ENCODE results near the gene ALCAM. TPM values are rescaled to one million over a fixed set of nuclear protein-coding genes. Genes with fewer than 3 reads are reported as not detected.

ALCAM gene
- total RNA-seq, 4 donors from 2014 or later, result 8.0 to 98.4 (median 11.4) TPM

DNA sequence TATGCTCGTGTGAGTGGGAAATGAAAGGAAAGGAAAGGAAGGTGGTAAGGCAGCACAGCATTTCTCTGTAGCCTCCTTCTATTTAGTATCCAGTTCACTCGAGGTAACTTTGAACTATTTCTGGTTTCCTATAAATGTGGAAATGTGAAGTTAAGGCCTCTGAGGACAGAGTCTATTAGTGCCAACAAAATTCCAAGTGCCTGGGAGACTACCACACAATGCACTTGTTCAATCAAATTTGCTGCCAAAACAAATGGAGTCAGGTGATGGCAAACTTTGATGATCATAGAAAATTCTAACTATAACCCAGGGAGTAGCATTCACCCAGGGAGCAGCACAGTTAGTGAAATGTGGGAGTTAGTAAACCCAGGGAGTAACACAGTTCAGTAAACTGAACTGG lies 155.1 kb downstream of the ALCAM start:
- DNase-seq (ENCODE audit: low spot score) (no peak), ATAC-seq (ENCODE audit: low FRiP score) (no peak)
- TF ChIP-seq, protein P1, sequence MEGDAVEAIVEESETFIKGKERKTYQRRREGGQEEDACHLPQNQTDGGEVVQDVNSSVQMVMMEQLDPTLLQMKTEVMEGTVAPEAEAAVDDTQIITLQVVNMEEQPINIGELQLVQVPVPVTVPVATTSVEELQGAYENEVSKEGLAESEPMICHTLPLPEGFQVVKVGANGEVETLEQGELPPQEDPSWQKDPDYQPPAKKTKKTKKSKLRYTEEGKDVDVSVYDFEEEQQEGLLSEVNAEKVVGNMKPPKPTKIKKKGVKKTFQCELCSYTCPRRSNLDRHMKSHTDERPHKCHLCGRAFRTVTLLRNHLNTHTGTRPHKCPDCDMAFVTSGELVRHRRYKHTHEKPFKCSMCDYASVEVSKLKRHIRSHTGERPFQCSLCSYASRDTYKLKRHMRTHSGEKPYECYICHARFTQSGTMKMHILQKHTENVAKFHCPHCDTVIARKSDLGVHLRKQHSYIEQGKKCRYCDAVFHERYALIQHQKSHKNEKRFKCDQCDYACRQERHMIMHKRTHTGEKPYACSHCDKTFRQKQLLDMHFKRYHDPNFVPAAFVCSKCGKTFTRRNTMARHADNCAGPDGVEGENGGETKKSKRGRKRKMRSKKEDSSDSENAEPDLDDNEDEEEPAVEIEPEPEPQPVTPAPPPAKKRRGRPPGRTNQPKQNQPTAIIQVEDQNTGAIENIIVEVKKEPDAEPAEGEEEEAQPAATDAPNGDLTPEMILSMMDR (IDR thresholded peaks at IDR 0.05), result no peak

DNA sequence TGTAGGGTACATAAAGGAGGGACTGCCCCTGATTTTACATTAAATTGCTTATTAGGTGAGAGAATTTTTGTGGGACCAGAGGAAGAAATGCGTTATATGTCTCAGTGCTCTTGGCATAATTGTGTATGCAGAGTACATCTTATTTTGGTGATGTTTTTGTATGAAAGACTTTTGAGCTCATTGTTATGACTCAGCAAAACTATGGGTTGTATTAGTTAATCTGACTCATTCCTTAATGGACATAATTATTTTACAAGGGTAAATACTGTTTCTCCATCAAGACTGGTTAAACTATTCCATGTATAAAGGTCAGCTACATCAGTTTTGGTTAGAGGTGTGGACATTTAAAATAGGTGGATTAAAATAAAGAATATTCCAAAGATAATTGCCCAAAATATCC lies 156.8 kb downstream of the ALCAM start:
- TF ChIP-seq, protein P1 (IDR thresholded peaks at IDR 0.05), result no peak
- ATAC-seq (ENCODE audit: low FRiP score), result no peak
- no peak for DNase-seq (ENCODE audit: low spot score)

DNA sequence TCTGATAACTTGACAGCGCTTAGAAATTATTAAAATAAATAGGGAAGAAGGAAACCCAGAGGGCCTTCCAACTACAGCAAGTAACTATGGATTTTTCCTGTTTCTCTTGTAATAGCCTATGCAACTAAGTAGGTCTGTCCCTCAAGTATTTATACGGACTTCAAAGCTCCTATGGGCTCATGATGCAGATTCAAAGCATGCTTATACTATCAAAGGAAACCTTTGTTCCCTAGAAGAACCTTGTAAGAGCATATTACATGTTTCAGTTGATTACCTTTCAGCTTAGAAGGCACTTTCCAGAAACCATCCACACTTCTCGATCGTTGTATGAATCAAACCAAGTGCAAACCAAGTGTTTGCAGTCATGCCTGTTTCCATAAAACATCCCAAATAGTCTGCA lies 158.8 kb downstream of the ALCAM start:
- ATAC-seq (ENCODE audit: low FRiP score) (no peak), DNase-seq (ENCODE audit: low spot score) (no peak)
- TF ChIP-seq, protein P1 (IDR thresholded peaks at IDR 0.05), result no peak

DNA sequence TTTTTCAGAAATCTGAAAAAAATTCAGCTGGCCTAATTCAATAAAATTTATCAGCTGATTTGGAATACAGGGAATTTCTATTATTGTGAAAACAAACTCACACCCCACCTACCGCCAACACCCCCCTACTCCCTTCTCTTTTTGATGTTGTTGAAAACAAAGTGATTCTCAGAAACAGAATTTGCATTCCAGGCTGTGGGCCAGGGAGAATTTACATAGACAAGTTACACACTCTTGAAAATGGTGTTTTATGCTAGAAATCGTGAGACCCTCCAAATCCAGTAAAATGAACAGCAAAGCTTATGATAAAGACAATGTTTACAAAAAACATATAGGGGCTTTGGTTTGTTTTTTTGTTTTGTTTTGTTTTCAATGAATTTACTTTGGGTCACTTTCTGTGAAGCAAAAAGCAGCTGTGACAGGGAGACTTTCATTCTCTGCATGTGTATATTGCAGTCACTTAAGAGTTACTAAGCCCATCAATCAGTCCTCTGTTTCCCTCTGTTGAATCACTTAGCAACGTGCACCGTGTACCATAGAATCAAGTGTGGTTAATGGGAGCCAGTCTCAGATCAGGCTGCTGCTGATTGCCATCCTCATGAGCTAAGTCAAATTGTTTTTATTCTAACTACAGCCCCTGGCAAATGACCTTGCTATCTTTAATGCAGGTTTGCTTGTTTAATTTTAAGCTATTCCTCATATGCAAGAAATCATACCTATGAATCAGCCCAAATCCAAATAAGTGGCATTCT lies 159.8 kb downstream of the ALCAM start:
- TF ChIP-seq, protein P1 (IDR thresholded peaks at IDR 0.05), result no peak
- DNase-seq (ENCODE audit: low spot score) (no peak), ATAC-seq (ENCODE audit: low FRiP score) (no peak)

DNA sequence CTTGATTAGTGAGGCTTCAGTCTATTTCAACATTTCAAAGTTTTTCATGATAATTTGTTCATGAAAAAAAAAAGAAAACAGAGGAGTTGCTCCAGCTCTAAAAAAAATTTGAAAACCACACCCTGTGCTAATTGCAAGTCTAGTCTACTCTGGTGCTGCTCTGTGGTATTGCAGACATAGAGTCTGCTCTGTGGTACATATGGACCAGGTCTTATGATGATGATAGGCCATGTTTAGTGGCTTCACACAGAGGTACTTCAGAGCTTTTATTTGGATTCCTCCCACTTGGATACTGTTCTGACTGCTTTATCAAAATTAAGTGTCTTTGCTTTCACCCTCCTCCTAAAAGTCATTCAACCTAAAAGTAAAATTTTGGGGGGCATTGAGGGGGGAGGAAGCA lies 160.8 kb downstream of the ALCAM start:
- no peak for DNase-seq (ENCODE audit: low spot score)
- ATAC-seq (ENCODE audit: low FRiP score), result no peak
- TF ChIP-seq, protein P1 (IDR thresholded peaks at IDR 0.05), result no peak

DNA sequence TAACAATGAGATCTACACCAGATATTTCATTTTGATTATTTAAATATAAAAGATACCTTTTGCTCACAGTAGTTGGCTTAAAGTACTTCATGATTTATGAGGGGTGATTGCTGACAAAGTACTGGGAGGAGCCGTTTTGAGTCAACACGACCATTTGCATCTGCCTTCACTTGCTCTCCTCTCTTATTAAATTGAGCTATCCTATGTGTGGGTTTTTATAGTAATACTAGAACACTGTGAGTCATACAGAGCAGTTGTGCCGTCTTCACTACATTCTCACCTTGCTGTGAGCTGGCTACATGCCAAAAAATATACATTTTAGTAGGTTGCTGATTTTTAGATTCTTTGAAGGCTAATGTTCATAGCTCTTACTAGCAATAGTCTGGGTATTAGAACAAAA lies 161.2 kb downstream of the ALCAM start:
- DNase-seq (ENCODE audit: low spot score) (no peak), ATAC-seq (ENCODE audit: low FRiP score) (no peak)
- TF ChIP-seq, protein P1 (IDR thresholded peaks at IDR 0.05), result no peak

DNA sequence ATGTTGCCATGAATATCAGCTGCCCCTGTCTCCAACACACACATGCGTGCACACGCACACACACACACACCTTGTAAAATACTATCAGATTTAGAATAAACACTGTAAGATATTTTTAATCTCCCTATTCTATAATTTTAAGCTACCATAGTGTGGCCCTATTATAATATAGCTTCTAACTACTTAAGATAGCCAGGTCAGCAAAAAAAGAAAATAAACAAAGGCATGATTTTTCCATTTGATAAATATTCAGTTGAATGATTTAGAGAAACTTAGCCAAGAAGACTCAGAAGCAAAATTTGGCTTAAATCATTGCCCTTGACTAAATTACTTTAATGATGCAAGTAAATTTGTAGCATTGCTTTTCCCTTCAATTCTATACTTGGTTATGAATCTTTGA lies 162.2 kb downstream of the ALCAM start:
- TF ChIP-seq, protein P1 (IDR thresholded peaks at IDR 0.05), result no peak
- no peak for ATAC-seq (ENCODE audit: low FRiP score)
- no peak for DNase-seq (ENCODE audit: low spot score)
